CD1c-positive myeloid dendritic cell (primary cell): ENCODE data around the gene ARHGAP24.

Source experiments
- DNase-seq: peaks from one replicate; pipeline ENCODE4 v3.0.0-alpha.2; 2016; ENCODE audit errors: extremely low spot score

The ARHGAP24 gene

DNA sequence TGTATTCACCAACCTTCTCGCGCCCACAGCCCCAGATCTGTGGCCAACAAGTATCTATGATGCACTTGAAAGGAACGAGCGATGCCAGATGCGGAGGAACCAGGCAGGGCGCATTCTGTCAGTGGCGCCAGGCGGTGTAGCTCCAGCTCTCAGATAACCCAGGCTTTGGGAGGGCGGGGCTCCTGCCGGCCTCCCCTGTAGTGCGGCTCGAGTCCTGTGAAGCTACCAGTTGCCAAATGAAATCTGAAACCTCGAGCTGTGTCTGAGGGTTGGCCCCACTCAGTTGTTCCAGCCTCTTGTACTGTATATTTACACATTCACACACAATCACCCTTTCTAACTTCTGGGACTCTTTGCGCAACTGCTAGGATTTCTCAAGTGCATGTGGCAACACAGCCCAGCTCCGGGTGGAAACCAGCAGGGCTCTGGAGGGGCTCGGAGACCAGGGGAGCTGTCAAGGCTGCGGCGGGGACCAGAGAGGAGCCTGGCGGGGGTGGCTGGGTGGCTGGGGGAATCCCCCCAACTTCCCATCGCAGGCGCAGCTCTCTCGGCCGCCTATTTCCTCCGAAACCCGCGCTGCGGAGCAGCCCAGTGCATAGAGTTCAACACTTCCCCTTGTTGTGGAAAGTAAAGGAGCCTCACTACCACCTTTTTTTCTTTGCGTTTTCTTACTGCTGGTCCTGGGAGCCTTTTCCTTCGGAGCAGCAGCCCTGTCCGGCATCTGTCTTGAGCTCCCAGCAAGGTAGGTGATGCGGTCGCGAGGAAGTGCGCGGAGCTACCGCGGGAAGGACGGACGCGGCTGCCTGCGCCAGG is at the start of gene ARHGAP24:
TSS of gene ARHGAP24 (plus strand) at position 333 of the 813 bp plus-strand sequence.
- DNase-seq, result peak; percentile 84

GRCh38 chr4:85426366-85426765 is 48.6 kb upstream of the ARHGAP24 start:
- DNase-seq, result no peak

DNA sequence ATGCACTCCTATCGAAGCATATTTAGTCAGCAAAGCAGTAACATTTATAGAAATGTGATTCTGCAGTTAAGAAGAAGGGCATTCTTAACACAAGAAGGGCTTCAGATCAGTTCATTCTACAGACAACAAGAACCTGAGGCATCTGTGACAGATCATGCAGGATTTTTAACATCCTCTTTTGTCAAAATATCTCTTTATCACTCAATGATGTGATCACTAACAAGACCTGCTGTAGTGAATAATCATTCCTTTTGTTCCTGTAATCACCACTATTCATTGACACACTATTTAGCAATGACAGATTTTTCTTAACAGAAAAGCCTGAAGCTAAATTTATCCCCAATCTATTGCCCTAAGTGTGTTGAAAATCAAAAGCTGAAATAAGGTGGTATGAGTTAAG is 47.8 kb upstream of the ARHGAP24 start:
- no peak for DNase-seq

GRCh38 chr4:85430226-85430625 is 44.7 kb upstream of the ARHGAP24 start:
- no peak for DNase-seq

DNA sequence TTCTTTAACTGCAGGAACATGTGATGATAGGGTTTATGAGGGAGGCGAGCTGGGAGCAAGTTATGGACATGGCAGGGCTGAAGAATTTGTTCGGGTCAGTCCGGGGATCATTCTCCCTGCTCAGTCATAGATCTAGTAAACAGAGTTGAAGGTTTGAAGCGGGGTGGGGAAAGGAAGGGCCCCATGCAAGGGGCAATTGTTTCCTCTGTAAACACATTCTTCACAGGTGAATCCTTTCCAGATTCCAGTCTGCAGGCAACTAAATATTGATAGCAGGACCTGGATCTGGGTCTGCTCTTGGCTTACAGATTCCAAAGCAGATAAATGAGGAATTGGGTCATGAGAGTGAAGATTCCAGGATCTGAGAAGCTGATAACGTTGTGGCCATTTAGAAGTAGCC is 44.3 kb upstream of the ARHGAP24 start:
- no peak for DNase-seq

DNA sequence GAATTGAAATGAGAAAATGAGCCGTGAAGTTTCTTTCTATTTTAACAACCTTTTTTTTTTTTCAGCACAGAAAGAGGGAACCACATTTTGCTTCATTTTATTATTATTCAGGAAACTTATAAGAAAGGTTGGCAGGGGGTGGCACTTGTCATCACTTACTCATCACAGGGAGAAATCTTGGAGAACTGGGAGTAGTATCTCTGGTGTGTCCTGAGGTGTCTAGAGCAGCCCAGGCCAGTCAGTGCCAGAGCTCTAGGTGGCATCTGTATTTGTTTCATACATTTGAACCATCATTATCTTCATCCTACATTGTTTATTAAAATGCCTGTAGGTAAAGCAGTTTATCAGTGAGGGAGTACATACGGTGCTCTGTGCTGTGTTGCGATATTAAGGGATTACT is 43.8 kb upstream of the ARHGAP24 start:
- no peak for DNase-seq

DNA sequence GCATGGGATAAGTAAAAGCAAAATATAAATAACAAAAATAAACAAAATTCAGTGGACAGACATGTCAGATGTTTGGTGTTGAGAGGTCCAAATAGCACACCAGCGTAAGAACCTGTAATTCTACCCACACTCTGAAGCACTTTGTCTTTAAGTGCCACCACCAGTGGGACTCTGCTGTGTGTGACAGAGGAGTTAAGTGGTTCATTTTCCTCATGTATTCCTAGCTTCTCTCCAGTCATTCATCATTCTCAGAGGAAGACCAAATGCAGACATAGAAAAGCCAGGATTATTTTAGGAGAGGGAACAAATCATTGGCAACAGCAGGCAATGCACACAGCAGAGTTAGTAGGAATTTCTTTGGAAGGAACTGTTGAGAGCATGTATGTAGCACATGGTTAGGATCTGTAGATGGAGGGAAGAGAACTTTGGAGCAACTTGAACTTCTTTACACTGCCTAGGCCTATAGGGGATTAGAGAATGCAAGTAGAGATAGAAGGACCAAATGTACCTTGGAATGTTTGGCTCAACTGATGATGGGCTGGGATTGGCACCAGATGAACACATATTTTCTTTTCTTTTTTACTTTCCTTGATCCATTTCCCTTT is 43.0 kb upstream of the ARHGAP24 start:
- no peak for DNase-seq

GRCh38 chr4:85445050-85445639 is 29.8 kb upstream of the ARHGAP24 start:
- no peak for DNase-seq

GRCh38 chr4:85446141-85446861 is 28.6 kb upstream of the ARHGAP24 start:
- DNase-seq, result no peak

DNA sequence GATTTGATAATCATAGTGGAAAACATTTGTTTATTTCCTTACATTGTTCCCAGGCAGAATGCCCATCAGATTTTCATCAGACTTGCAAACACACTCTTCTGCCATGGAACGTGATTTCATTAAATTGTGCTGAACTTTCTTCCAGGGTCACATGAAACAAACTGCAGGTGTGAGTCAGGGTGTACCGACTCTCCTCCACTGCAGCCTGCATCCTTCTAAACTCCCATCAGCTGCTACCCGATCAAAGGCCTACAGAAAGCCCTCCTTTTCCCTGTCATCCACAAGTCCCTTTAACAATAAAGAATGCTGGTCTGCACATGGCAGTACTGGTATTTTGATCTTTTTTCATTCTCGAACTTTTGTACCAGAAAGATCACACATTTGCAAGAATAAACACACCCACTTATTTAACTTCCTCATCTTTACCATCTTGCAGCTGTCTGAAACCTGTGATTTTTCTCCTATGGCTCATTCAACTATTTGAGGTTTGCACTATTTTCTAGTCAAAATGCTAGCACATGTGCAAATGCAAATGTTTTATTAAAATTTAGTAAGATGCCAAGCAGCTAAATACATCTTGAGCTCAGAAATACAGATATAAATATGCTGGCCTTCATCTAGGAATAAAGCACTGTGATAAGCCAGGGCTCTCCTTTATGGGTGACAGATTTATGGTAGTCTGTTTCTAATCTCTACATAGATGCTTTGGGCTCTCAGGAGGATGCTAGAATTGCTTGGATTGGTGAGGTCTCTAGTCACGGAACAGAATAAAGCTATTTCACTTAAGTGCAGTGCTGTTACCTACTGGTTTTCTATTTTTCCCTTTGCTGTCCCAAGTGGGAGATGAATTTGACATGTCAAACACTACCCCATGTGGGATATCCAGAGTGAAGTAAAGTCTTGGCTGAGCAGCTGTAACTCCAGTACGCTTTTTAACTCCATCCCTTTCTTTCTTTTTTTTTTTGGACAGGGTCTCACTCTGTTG is 25.8 kb upstream of the ARHGAP24 start:
- no peak for DNase-seq

DNA sequence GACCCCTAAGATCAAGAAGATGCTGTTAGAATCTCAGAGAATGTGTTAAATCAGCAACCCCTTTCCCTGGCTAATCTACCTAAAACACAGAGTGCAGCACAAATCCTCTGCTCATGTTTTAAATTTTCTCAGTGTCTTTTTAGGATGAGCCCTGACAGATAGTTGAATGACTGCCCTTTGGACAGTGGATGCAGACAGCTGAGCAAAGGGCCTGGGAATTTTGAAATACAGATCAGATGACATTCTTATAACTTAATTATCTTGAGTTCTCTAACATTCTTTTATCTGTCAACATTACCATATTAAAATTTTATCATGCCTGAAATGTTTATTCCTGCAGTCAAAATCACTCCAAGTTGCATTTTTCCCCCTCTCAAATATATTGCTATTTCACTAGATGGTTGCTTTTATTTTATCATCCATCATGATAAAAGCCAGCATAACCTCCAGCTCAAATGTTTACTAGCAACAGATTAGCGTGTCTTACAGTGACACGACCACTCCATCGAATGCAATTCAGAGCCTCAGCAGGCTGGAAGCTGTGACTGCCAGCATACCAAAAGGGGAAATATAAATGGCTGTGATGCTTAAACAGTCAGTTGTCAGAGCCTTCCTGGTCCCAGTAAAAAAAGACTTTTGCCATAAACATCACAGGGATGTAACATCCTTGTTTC is 22.8 kb upstream of the ARHGAP24 start:
- no peak for DNase-seq

GRCh38 chr4:85455942-85456341 is 19.0 kb upstream of the ARHGAP24 start:
- no peak for DNase-seq

- no peak for DNase-seq
Measured at GRCh38 chr4:85457752-85458467, 17.0 kb upstream of the ARHGAP24 start.

DNA sequence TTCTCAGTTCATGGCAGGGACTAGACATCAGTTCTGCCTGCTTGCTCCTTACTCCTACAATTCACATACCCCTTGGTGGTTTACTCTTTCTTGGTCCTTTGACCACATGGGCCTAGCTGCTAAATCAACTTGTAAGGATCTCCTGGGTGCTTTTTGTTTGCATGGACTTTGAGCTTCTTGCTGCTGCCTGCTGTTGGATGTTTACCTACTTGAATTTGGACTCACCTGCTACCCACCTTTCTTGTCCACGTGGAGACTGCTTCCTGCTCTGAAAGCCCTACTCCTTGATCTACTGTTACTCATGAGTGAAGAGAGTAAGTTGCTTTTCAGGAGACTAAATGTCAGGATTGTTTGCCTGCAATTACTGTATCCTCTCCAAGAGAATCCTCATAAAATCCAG is 15.2 kb upstream of the ARHGAP24 start:
- no peak for DNase-seq

GRCh38 chr4:85474356-85474755 is 594 bp upstream of the ARHGAP24 start:
- DNase-seq, result no peak

- no peak for DNase-seq
Measured at GRCh38 chr4:85475631-85476233, 782 bp downstream of the ARHGAP24 start.

- no peak for DNase-seq
Measured at GRCh38 chr4:85476381-85476780, 1.4 kb downstream of the ARHGAP24 start.

- no peak for DNase-seq
Measured at GRCh38 chr4:85477534-85477933, 2.6 kb downstream of the ARHGAP24 start.

DNA sequence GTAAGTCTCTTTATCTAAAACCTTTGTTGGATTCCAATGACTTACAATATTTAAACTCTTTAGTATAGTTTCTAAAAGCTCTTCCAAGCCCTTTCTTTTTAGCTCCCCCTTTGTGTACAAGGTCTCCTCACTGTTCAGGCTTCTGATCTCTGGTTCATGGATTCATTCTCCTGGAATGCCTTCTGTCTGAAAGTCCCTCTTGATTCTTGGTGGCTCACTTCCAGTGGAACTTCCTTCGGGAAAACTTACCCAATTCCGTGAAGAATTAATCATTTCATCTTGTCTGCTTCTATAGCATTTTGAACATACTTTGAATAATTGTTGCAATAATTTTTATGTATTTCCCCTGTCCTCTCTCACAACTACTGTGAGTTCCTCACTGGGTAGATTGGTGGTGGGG is 3.6 kb downstream of the ARHGAP24 start:
- DNase-seq, result no peak
